ENCODE measurements around the gene GSTM5.
"Not testable (repeated sequence)": the region's sequence is repeated elsewhere in the genome, so short reads cannot be mapped to it uniquely, and the experiment has no call there.

Gene GSTM5

DNA sequence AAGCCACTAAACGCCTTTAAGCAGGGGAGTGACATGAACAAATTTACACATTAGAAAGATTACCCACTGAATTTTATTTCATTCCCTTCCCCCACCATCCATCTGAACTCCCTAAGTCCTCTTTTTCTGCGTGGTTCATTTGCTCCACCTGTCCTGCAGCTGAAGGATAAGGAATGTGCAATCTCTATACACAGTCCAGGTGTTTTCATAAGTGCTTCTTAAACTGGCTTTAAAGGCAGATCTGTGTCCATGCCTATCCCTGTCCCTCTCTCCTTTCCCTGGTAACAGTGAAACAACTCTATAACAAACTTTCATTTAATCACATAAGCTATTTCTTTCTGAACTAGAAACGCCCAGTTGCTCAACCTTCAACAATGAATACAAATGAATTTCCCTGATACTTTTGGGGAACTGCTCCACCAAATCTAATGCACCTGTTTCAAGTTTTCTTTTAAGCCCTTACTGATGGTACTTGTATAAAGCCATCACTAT lies 20.4 kb downstream of the GSTM5 start:
- no peak for DNase-seq

- no peak for DNase-seq
These were observed 21.3 kb downstream of the GSTM5 start for GRCh38 chr1:109733236-109733870.

DNA sequence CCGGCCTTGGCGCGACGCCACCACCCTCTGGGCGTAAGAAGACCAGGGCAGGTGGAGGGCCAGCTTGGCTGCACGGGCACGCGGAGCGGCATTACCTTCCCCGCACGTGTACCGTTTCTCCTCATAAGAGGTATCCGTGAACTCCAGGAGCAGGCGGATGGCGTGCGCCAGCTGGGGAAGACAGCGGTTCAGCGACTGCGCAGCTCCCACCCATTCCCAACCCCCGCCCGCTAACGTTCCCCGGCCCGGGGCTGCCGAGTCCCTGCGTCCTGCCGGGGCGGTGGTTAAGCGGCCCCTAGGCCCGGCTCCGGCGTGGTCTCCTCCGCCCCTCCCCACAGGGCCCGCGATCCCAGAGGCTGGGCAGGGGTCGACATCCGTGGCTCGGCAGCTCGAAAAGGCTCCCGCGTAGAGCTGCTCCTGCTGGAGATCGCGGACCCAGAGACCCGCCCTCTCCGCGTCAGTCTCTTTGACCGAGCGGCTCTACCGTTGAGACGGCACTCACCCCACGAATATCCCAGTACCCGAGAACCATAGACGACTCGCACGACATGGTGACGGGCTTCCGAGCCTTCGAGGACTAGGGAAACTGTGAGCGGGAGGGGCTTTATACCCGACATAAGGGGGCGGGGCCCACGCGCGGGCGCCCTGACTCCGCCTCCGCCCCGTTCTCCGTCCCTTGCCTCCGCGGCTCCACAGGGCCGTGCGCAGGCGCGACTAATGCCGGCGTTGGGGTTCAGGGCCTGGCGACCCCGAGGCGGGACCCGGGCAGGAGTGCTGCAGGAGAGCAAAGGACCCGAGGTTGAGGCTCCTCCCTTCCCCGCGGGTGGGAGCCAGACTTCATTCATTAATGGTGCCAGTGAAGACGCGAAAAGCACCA lies 27.9 kb downstream of the GSTM5 start:
- DNase-seq: peak; percentile 75

GRCh38 chr1:109740615-109741373 lies 28.7 kb downstream of the GSTM5 start, which contains the start of gene GSTM3:
TSS of gene GSTM3 (minus strand) at chr1:109741038. CDS start at chr1:109740287, 751 bp downstream.
- DNase-seq: no peak

- DNase-seq: not testable (repeated sequence)
These were observed 36.3 kb downstream of the GSTM5 start for GRCh38 chr1:109748311-109748710.

DNA sequence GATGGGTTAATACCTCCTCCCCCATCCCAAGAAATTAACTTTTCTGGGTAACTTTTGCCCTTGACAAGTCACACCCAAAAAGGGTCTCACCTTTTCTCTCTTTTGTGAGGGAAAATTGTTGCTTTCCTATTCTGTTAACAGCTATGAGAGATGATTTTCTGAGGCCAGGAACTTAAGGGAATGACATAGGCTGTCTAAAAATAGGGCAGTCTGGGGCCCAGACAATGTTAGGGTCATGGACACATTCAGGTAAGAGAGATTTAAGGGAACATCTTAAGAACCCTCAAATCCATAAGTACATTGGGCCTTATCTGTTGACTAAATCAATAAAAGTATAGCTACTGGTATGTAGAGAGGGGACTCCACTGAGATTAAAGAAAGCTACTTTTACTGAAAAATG lies 37.2 kb downstream of the GSTM5 start:
- DNase-seq: no peak

GRCh38 chr1:109750241-109750882 lies 38.3 kb downstream of the GSTM5 start:
- no peak for DNase-seq

DNA sequence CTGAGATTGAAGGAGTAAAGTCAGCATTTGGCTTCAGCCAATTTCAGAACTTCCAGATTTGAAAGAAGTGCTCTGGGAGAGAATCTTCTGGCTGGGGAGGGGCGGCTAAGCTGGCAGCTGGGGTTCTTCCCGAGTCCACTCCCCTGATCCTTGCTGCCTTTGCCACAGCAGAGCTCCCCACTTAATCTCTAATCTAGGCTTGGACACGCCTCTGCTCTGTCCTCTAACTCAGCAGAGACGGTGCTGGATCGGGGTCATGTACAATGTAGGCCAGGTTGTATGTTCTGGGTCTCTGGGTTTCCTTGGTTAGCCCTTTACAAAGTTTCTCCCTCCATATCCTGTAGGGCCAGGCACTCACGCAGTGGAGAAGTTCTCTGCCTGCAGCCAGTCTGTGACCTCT lies 38.9 kb downstream of the GSTM5 start:
- no peak for DNase-seq

DNA sequence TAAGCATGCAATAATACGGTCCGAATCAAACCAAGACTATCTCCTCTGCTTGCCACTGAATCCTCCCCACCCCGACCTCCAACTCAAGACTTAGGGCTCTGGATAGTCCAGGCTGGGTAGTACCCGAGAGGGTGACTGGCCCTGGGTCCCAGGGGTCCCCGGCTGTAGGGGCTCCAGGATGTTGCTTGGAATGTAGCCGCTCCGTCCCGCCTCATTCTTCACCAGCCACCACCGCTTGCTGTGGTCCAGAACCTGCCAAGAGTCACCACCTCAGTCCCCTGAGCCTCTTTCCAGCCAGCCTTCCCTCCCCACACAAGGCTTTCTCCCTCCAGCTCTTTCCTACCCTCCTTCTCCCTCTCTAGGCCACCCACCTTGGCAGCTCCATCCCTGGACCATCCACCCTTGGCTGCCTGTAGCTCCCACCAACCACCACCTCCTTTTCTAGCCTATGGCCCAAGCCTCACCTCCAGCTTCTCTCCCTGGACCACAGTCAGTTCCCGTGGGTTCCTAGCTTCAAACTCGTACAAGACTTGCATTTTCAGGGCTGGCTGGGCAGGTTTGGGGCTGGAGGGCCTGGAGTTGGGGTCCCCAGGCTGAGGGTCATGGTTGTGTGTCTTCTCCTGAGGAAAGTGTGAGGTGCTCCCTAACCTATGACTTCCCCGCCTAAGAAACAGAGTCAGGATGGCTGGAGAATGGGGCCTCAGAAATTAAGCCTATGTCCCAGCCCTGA lies 39.6 kb downstream of the GSTM5 start:
- no peak for DNase-seq

DNA sequence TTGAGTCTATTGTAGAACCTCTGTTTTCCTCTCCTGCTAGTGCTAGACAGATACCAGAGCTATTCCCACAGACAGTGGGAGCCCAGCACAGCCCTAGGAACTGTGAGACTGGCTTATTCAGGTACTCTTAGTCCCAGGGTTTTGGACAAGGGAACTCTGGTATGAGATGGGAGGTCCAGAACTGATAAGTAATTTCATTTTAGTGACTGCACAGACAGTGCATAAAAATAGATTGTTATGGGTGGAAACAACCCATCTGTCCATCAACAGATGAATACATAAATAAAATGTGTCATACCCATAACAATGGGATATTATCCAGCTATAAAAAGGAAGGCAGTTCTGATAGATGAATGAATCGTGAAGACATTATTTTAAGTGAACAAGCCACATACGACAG lies 42.7 kb downstream of the GSTM5 start:
- DNase-seq: no peak

DNA sequence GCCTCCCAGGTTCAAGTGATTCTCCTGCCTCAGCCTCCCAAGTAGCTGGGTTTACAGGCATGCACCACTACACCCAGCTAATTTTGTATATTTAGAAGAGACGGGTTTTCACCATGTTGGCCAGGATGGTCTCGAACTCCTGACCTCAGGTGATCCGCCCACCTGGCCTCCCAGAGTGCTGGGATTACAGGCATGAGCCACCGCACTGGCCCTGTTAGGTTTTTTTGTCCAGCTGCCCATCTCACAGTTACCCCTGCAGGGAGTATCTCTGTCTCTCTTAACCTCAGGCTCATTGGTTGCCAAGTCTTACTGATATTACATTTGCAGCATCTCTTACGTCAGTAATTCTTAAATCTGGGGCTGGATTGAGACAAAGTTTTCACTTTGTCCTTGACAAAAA lies 44.3 kb downstream of the GSTM5 start:
- DNase-seq: not testable (repeated sequence)

- DNase-seq: no peak
These were observed 44.9 kb downstream of the GSTM5 start for GRCh38 chr1:109756848-109757521.

DNA sequence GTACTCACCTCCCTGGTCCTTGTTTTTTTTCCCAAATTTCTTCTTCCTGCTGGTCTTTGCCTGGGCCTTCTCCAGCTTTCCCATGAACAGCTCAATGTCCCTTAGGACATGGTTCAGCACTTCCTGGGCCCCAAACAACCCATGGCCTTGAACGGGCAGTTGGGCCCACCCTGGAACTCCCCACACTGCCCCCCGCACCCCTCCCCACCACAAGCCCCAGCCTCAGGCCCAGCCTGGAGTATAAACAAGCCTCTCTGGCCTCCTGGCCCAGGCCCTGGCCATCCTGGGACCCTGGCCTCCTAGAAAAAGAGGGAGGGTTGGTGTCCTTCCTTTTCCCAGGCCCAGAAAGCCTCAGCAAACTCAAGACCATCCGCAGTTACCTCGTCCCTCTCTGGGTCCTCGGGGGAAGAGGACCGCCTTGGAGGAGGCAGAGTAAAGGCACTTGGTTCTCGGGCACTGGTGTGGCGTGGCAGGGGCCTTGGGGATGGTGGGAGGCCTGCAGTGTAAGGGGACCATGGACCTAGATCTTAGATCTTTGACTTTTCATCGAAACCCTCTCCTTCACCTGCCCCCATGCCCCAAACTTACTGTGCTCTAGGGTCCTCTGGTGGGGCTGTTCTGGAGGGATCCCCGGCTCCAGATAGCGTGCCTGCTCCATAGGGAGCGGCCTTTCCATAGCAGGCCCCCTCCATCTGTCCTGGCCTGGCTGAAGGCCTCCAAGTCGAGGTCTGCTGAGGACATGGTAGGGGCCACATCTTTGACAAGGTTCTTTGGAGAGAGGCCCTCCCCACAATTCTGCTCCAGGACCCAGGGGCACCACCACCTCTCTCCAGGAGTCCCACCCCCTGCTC lies 46.1 kb downstream of the GSTM5 start:
- no peak for DNase-seq

GRCh38 chr1:109759513-109760334 lies 47.7 kb downstream of the GSTM5 start:
- no peak for DNase-seq

DNA sequence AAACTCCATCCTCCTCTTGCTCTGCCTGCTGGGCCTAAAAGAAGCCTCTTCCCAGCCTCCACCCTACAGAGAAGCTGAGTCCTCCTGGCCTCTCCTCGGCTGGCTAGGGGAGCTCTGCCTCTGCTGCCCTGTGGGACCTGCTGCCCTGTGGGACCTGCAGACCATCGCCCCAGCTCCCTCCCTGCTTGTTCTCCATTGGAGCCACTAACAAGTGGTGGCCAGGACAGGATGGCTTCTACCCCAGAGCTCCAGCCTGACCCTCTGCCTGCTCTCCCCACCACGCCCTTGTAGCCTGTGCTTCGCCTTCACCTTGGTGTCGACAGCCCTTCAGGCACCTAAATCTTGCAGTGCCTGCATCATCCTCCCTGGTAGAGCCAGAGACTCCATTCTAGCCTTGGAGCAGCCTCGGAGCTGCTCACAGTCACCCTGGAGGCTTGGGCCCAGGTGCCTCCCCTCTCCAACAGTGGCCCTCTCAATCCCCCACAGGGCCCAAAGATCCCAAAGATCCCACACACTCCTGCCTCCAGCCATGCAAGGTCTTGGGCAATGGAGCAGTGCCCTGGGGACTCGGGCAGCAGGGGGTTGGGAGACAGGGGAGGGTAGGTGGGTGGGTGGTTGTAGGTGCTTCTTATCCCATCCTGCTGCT lies 48.7 kb downstream of the GSTM5 start:
- DNase-seq: no peak

GRCh38 chr1:109761227-109762038 lies 49.4 kb downstream of the GSTM5 start:
- no peak for DNase-seq

DNA sequence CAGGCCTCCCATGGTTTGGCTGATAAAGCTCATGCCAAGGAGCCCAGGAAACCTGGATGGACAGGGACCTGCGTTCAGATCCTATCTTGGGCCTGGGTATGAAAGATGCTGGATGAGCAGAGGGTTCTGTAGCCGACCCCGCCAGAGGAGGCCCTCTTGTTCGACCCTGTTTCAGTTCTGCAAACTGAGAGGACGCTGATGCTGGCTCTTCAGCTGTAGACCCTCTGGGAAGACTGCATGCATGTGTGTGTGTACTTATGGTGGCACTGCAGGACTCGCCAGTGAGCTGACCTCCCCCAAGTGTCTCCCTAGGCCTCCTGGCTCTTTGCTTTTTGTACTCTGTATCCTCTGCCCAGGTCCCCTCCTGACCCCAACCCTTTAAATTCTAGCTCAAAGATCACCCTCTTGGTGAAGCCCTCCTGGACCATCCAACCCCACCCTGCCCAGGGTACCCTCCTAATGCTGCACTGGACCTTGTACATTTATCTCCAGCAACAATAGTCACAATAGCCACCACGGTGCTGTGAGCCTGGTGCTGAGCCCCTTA lies 50.1 kb downstream of the GSTM5 start:
- DNase-seq: no peak
